Measurements from ENCODE around the gene BTBD6.

DNA sequence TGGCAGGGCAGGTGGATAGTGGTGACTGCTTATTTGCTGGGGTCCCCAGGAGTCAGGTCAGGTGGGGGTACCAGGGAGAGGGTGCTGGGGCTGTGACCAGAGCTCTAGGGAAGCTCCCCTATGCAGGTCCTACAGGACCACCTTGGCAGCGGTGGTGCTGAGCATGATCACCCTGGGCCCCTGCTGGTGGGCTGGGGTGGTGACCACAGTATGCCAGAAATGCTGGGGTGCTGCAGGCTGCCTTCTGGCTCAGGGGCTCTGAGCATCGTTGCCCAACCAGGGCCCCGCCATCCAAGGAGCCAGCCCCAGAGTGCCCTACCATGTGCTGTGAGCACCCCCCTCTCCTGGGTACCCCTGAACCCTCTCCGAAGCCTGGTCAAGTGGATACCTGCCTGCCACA, 49.7 kb upstream of the BTBD6 start:
- TF ChIP-seq CTCF (IDR thresholded peaks at IDR 0.05 in 8 of 11, conservative IDR thresholded peaks at IDR 0.05 in 3 of 11), result no peak
- no peak for TF ChIP-seq POLR2A (IDR thresholded peaks at IDR 0.05)
- TF ChIP-seq POLR2AphosphoS5 (IDR thresholded peaks at IDR 0.05), result no peak
